ENCODE data around the gene ZNF276. TPM values are rescaled to one million over a fixed set of nuclear protein-coding genes. Genes with fewer than 3 reads are reported as not detected.

The ZNF276 gene
- total and polyA plus RNA-seq, 8 donors = 7.9 to 49.3 (median 11.2) TPM

- Histone ChIP-seq H3K27ac (no peak overlapping the region), H3K36me3 (no peaks in the 10 kb centered on the region), H3K27me3 (no peaks in the 10 kb centered on the region), H3K9me3 (no peaks in the 10 kb centered on the region), H3K4me1 (no peaks in the 10 kb centered on the region), H3K4me3 (no peak overlapping the region)
- FAIRE-seq = no peak
- 97 to 98% methylated on average over 9 of the region's 9 CpGs for WGBS, 2 donors
- TF ChIP-seq, protein P1, sequence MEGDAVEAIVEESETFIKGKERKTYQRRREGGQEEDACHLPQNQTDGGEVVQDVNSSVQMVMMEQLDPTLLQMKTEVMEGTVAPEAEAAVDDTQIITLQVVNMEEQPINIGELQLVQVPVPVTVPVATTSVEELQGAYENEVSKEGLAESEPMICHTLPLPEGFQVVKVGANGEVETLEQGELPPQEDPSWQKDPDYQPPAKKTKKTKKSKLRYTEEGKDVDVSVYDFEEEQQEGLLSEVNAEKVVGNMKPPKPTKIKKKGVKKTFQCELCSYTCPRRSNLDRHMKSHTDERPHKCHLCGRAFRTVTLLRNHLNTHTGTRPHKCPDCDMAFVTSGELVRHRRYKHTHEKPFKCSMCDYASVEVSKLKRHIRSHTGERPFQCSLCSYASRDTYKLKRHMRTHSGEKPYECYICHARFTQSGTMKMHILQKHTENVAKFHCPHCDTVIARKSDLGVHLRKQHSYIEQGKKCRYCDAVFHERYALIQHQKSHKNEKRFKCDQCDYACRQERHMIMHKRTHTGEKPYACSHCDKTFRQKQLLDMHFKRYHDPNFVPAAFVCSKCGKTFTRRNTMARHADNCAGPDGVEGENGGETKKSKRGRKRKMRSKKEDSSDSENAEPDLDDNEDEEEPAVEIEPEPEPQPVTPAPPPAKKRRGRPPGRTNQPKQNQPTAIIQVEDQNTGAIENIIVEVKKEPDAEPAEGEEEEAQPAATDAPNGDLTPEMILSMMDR (IDR thresholded peaks at IDR 0.05) = no peak
- intact Hi-C loops (cut with DNase I) = loop anchor here in 2 of 3 donors (5.0 to 10.0 kb wide), 2 partner anchors 107 to 109 kb away; no protein-coding TSS in a partner anchor
- no peak for ATAC-seq
- DNase-seq = no peak
Observed at GRCh38 chr16:89748076-89748475, 26.7 kb downstream of the ZNF276 start.

GRCh38 chr16:89748921-89749320 is 27.6 kb downstream of the ZNF276 start:
- no peaks in the 10 kb centered on the region for H3K36me3 ChIP-seq
- H3K27ac ChIP-seq = no peak overlapping the region
- H3K9me3 ChIP-seq = no peaks in the 10 kb centered on the region
- no peak for DNase-seq
- H3K4me1 ChIP-seq = no peaks in the 10 kb centered on the region
- intact Hi-C loops (cut with DNase I) = loop anchor here in 2 of 3 donors (5.0 to 10.0 kb wide), 2 partner anchors 106 to 108 kb away; no protein-coding TSS in a partner anchor
- H3K4me3 ChIP-seq = no peak overlapping the region
- TF ChIP-seq, protein P1 (IDR thresholded peaks at IDR 0.05) = no peak
- no peak for ATAC-seq
- no peak for FAIRE-seq
- no peaks in the 10 kb centered on the region for H3K27me3 ChIP-seq
- 94 to 96% methylated on average over 11 of the region's 11 CpGs for WGBS, 2 donors

- Histone ChIP-seq H3K27ac (no peak overlapping the region), H3K36me3 (no peaks in the 10 kb centered on the region), H3K27me3 (no peaks in the 10 kb centered on the region), H3K4me1 (no peaks in the 10 kb centered on the region), H3K9me3 (no peaks in the 10 kb centered on the region), H3K4me3 (no peak overlapping the region)
- intact Hi-C loops (cut with DNase I) = loop anchor here in 2 of 3 donors (5.0 to 10.0 kb wide), 2 partner anchors 105 to 108 kb away; no protein-coding TSS in a partner anchor
- TF ChIP-seq, protein P1 (IDR thresholded peaks at IDR 0.05) = no peak
- FAIRE-seq = no peak
- no peak for DNase-seq
- 80 to 89% methylated on average over 10 of the region's 10 CpGs for WGBS, 2 donors
- peak in 3 of 4 donors; percentile 50 to 52 (median 51) for ATAC-seq
Observed at GRCh38 chr16:89749637-89750036, 28.3 kb downstream of the ZNF276 start.

- Histone ChIP-seq H3K27ac (no peak overlapping the region), H3K36me3 (no peaks in the 10 kb centered on the region), H3K27me3 (no peaks in the 10 kb centered on the region), H3K4me1 (no peaks in the 10 kb centered on the region), H3K9me3 (no peaks in the 10 kb centered on the region), H3K4me3 (no peak overlapping the region)
- no peak for DNase-seq
- peak in 1 of 4 donors; percentile 29 for ATAC-seq
- intact Hi-C loops (cut with DNase I) = no loop called here
- no peak for FAIRE-seq
- WGBS, 2 donors = 86 to 90% methylated on average over 26 of the region's 26 CpGs
- TF ChIP-seq, protein P1 (IDR thresholded peaks at IDR 0.05) = no peak
Observed at GRCh38 chr16:89759746-89760340, 38.5 kb downstream of the ZNF276 start.

- no peak overlapping the region for H3K4me3 ChIP-seq
- TF ChIP-seq, protein P1 (IDR thresholded peaks at IDR 0.05) = no peak
- H3K27me3 ChIP-seq = no peaks in the 10 kb centered on the region
- intact Hi-C loops (cut with DNase I) = no loop called here
- H3K27ac ChIP-seq = no peak overlapping the region
- no peak for FAIRE-seq
- no peak for DNase-seq
- H3K4me1 ChIP-seq = no peaks in the 10 kb centered on the region
- no peaks in the 10 kb centered on the region for H3K9me3 ChIP-seq
- H3K36me3 ChIP-seq = no peaks in the 10 kb centered on the region
- no peak for ATAC-seq
- WGBS, 2 donors = 89 to 93% methylated on average over 17 of the region's 17 CpGs
Observed at GRCh38 chr16:89761304-89761922, 40.1 kb downstream of the ZNF276 start.
